GM21723 (cell line): ENCODE results near the gene ZNF136.

ENCODE experiments used
- ATAC-seq: cut with Tn5 transposase; IDR thresholded peaks from one replicate; pipeline ENCODE4 v1.9.1; 2021; ENCODE audit warnings: mild to moderate bottlenecking, moderate library complexity; ENCODE audit not compliant: unreplicated experiment

The ZNF136 gene

DNA sequence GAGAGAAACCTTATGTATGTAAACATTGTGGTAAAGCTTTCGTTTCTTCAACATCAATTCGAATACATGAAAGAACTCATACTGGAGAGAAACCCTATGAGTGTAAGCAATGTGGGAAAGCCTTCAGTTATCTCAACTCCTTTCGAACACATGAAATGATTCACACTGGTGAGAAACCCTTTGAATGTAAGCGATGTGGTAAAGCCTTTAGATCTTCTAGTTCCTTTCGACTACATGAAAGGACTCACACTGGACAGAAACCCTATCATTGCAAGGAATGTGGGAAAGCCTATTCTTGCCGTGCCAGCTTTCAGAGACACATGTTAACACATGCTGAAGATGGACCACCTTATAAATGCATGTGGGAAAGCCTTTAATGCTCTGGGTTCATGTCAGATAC is 24.7 kb downstream of the ZNF136 start:
- no peak for ATAC-seq

DNA sequence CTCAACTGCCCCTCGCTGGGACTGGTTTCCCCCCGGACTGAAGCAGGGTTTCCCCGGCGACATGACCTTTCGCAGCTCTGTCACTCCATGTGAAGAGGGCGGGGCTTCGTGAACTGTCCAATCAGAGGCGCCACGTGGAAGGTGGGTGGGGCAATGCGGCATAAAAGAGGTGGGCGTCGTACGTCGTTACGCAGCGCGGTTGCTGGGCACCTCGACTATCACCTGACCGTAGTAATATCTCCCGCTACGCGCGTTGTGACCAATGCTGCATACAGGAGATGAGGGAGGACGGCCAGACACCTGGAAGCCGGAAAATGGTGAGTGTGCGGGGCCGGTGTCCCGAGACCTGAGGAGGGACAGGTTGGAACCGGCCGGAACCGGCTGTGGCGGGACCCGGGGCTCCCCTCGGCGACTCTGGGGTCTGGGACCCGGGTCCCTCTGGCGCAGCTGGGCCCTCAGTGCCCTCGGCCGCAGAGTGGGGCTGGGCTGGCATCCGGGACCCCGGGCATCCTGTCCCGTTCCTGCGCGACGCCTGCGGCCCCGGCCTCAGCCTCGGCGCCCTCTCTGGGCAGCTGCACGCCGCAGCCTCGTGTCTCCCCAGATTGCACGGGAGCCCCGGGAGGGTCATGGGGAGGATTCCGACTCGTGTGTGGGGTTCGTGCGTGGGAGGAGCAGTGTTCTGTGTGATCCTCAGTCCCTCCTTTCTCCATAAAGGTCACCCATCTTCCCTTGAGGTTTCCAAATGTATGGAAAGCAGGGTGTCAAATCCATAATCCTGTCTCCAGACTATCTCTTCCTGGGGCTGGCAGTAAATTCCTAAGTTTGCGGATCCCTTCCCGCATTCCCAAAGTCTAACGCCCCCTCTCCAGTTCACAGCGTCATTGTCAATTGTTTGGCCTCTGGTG is 32.2 kb downstream of the ZNF136 start:
- ATAC-seq, result no peak

DNA sequence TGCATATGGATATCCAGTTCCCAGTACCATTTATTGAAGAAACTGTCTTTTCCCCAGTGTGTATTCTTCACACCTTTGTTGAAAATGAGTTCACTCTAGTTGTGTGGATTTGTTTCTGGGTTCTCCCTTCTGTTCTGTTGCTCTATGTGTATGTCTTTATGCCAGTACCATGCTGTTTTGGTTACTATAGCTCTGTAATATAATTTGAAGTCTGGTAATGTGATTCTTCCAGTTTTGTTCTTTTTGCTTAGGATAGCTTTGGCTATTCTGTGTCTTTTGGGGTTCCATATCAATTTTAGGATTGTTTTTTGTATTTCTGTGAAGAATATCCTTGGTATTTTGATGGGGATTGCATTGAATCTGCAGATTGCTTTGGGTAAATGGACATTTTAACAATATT is 35.2 kb downstream of the ZNF136 start:
- ATAC-seq, result no peak

DNA sequence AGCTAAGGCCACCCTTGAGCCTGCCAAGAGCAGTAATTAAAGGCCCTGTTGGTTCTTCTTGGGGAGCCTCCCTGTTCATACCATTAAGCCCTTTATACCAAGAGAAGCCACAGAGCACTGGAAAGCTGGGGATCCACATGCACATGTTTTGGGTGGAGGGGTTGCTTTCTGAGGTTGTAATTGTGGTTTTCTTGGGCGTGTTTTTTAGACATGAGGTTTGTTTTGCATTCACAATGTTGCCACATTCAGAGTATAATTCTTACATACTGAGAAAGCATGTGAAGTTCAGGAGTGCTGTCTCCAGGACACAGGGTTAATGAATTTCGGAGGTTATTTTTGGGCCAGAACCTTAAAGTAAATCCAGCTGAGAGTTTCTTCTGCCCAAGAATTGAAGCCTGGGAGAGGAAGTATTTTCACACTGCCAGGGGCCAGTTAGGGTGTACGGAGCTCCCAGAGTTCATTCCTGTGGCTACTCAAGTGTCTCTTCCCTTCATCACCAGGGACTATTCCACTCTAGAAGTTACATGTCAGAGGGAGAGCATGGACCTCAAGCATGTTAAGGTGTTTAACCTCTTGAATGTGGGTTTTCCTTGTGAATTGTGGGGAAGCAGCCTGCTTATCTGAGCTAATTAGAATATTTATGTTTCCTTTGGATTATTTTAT is 37.0 kb downstream of the ZNF136 start:
- ATAC-seq, result no peak

DNA sequence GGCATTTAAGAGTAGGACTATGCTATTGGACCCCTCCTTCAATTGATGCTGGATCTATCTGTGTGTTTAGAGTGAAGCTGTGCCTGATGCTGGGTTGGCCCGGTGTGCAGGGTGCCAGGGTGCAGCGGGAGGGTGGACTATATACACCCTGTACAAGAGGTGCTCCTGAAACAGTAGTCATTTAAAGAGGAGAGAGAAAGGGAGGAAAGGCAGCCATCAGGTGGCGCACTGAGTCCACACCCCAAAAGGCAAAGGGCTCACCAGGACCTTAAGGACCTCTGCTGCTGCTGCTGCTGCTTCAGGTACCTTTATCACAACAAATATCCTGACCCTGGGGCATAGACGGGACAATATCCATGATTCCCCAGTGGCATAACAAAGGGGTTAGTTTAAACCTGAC is 39.4 kb downstream of the ZNF136 start:
- no peak for ATAC-seq

DNA sequence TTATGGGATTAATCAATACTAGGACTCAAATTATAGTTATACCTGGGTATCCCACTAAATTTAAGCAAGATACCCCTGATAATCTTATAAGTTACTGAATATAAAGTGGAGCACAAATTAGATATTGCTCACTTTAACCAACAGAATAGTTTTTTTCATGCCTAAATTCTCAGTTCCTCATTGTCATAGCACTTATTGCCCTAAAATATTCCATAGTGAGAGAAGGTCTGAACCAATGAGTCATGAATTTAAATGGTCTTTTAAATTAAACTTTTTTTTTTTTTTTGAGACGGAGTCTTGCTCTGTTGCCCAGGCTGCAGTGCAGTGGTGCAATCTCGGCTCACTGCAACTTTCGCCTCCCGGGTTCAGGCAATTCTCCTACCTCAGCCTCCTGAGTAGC is 42.4 kb downstream of the ZNF136 start:
- no peak for ATAC-seq

GRCh38 chr19:12208221-12208620 is 45.3 kb downstream of the ZNF136 start:
- ATAC-seq, result no peak

GRCh38 chr19:12217332-12217731 is 54.4 kb downstream of the ZNF136 start:
- ATAC-seq, result no peak

DNA sequence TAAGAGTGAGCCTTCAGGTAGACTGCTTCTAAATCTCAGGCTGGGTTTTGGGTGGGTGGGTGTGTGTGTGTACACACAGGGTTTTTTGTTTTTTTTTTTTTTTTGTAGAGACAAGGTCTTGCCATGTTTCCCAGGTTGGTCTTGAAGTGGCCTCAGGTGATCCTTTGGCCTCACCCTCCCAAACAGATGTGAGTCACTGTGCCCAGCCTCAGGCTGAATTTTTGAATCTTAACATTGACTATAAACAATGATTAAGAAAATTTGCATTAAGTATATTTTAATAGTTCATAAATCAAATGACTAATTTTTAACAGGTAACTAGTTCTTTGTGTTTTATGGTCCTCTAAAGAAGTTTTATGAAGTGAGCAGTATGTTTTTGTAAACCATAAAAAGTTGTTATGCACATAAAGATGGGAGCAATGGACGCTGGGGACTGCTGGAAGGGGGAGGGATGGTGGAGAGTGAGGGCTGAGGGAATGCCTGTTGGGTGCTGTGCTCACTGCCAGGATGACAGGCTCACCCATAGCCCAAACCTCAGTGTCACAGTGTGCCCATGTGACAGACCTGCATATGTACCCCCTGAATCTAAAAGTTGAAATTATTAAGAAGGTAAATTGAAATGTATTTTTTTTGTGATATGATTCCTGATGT is 60.2 kb downstream of the ZNF136 start:
- ATAC-seq, result no peak

- no peak for ATAC-seq
These were observed 61.8 kb downstream of the ZNF136 start for GRCh38 chr19:12224676-12225075.

DNA sequence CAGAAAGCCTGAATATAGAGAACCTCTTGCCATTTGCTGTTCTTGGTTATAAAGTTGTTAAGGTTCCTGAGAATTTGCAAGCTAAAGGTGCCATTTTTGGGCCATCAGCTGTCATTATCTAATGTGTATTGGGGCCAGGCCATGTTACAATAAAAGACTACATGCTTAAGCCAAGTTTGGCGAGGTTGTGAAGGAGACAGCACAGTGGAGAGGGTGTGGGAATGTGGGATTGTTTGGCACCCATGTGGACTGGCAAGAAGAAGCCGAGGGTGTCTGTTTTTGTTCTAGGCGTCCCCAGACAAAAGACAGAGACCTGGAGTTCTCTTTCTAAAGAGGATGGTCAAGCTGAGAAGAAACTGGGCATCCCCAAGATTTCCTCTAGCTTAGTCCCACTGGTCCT is 67.1 kb downstream of the ZNF136 start:
- no peak for ATAC-seq

DNA sequence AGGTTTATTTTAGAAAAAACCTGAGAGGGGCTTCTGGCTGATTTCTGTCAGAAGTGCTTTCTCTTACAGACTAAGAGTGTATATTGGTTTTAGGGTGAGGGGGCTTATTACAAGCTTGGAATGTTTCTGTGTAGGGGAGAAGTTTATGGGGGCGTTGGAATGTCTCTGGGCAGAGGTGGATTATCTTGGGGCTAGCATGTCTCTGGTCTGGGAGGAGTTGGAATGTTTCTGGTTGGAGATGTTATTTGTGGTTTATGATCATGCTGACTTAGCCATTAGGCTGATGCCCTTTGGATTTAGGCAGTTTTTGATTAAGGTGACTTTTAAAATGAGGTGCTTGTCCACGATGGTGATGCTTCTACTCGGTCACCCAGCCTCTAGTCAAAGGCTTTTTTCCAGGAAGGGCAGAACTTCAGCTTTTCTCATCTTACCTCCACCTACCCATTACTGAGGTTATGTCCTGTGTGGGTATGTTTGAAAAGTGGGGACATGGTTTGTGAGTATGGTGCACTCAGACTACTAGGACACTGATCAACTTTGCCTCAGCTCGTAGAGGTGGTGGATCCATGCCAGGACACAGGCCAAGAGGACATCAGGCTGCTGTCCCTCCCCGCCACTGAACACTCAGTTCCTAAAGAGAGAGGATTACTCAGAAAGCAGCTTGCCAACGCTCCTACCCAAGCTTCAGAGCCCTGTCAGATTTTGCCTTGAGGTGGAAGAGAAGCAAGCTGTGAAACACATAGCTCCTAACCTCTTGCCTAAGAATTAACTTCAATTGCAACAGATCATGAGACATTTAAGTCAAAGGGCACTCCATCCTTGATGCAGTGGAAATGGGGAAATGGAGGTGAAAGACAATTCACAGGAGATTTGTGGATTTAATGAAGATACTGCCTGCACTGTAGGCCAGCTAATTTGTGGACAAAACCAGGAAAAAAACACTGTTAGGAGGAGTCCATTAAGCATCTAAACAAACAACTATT is 68.1 kb downstream of the ZNF136 start:
- ATAC-seq, result no peak

DNA sequence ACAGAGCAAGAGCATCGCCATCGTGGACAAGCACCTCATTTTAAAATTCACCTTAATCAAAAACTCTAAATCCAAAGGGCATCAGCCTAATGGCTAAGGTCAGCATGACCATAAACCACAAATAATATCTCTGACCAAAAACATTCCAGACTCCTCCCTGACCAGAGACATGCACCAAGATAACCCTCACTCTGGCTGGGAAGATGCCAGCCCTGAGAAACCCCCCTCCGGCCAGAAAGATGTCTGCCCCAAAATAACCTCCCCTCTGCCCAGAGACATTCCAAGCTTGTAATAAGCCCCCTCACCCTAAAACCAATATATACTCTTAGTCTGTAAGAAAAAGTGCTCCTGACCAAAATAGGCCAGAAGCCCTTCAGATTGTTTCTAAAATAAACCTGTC is 70.1 kb downstream of the ZNF136 start:
- no peak for ATAC-seq

DNA sequence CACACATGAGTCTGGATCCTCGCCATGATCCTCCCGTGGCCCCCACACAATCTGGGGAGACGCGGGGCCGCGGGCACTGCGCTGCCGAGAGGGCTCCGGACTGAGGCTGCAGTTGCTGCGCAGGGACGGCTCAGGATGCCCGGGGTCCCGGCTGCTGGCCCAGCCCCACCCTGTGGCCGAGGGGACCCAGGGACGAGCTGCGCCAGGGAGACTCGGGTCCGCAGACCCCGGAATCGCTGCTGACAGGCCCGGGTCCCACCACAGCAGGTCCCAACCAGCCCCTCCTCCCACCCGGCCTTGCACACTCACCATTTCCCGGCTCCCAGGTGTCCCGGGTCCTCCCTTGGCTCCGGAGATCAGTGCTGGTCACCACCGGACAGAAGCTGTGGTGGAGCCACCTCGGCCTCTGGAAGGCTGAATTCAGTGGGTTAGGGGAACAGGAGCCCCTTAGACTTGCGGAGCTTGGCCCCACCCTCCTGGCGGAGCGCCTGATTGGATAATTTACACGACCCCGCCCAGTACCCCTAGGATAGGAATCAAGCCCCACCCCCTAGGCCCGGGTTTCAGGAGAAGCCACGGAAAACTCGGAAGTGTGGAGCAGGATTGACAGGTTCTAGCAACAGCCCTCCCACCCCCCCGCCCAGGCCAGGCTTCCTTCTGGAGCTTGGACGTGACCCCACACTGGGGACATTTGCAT is 74.4 kb downstream of the ZNF136 start:
- ATAC-seq, result no peak
